ENCODE data around the gene ZFAND3.

ZFAND3 gene

GRCh38 chr6:38025451-38025850 lies 205.9 kb downstream of the ZFAND3 start:
- Histone ChIP-seq H2BK5ac (ENCODE audit: low read length) (no peak overlapping the region), H3K79me1 (ENCODE audit: low read length) (peaks cover 11% of the 10 kb centered on the region), H4K8ac (ENCODE audit: low read depth, low read length) (no peak overlapping the region), H3K56ac (ENCODE audit: low read length) (no peak overlapping the region), H4K5ac (ENCODE audit: low read length) (no peak overlapping the region), H3K18ac (ENCODE audit: low read length) (no peak overlapping the region), H3K36me3 (ENCODE audit: control insufficient read depth, insufficient read depth, low read length) (no peaks in the 10 kb centered on the region), H2AK5ac (ENCODE audit: low read length) (no peak overlapping the region), H3K9ac (ENCODE audit: low read length) (no peak overlapping the region), H3K23ac (ENCODE audit: low read length) (no peak overlapping the region), H3K4ac (ENCODE audit: low read depth, low read length) (no peak overlapping the region), H2BK15ac (replicated peaks; ENCODE audit: low read depth) (no peak overlapping the region), H3K4me1 (ENCODE audit: control insufficient read depth, low read depth, low read length) (peaks cover 3% of the 10 kb centered on the region), H3K27me3 (ENCODE audit: insufficient read depth, low read length, poor library complexity) (no peaks in the 10 kb centered on the region), H3K4me3 (ENCODE audit: low read length) (no peak overlapping the region), H2BK120ac (ENCODE audit: low read depth, low read length) (no peak overlapping the region), H3K27ac (ENCODE audit: low read depth, low read length) (no peak overlapping the region), H3K79me2 (ENCODE audit: control insufficient read depth, insufficient read depth, low read length) (no peaks in the 10 kb centered on the region), H3K4me2 (ENCODE audit: low read length) (no peak overlapping the region)
- no peak for DNase-seq

DNA sequence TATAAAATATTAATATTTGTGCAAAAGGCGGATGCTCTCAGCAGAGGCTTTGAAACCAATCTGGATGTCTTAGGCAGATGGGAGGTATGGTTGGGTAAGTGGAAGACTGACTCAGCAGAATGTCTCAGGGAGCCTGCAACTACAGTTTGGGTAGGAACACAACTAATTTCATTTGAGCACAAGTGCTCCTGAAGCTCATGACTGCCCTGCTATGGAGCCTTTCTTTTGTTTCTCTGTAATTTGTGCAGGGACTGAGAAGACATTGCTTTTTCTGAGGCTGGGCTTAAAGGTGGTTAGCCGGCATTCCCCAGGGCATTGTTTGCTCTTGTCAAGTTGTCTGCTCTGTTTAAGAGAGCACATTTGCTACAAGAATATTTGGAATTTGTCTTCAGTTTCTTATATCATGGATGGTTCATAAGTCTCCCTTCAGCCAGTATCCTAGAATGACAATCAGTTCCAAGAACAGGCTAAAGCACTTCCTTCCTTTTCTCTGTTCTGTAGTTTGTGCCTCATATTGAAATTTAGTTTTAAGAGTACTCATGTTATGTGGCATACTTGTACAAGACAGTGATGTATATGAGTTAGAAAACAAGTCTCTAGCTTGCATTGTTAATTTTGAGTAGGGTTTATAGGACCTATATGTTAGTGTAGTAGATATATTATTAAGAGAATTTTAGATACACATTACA lies 208.3 kb downstream of the ZFAND3 start:
- no peaks in the 10 kb centered on the region for H3K27me3 ChIP-seq (ENCODE audit: insufficient read depth, low read length, poor library complexity)
- H4K8ac ChIP-seq (ENCODE audit: low read depth, low read length): no peak overlapping the region
- H2BK120ac ChIP-seq (ENCODE audit: low read depth, low read length): no peak overlapping the region
- peak; percentile 39 for DNase-seq
- no peak overlapping the region for H2BK15ac ChIP-seq (replicated peaks; ENCODE audit: low read depth)
- H3K56ac ChIP-seq (ENCODE audit: low read length): peak overlapping the region; percentile 1
- WGBS (ENCODE audit: extremely low coverage, insufficient coverage, low lambda C conversion rate): no CpG with 5 or more reads among the region's 2 CpGs
- no peak overlapping the region for H2AK5ac ChIP-seq (ENCODE audit: low read length)
- H3K9ac ChIP-seq (ENCODE audit: low read length): no peak overlapping the region
- no peak overlapping the region for H3K4me3 ChIP-seq (ENCODE audit: low read length)
- no peak overlapping the region for H4K5ac ChIP-seq (ENCODE audit: low read length)
- no peak overlapping the region for H3K23ac ChIP-seq (ENCODE audit: low read length)
- H3K79me1 ChIP-seq (ENCODE audit: low read length): peaks cover 10% of the 10 kb centered on the region
- H3K18ac ChIP-seq (ENCODE audit: low read length): peak overlapping the region; percentile 6
- no peaks in the 10 kb centered on the region for H3K79me2 ChIP-seq (ENCODE audit: control insufficient read depth, insufficient read depth, low read length)
- no peak overlapping the region for H3K4me2 ChIP-seq (ENCODE audit: low read length)
- no peak overlapping the region for H2BK5ac ChIP-seq (ENCODE audit: low read length)
- H3K4me1 ChIP-seq (ENCODE audit: control insufficient read depth, low read depth, low read length): peaks cover 3% of the 10 kb centered on the region
- H3K36me3 ChIP-seq (ENCODE audit: control insufficient read depth, insufficient read depth, low read length): no peaks in the 10 kb centered on the region
- H3K4ac ChIP-seq (ENCODE audit: low read depth, low read length): no peak overlapping the region
- no peak overlapping the region for H3K27ac ChIP-seq (ENCODE audit: low read depth, low read length)

GRCh38 chr6:38030380-38030779 lies 210.9 kb downstream of the ZFAND3 start:
- Histone ChIP-seq H3K4me2 (ENCODE audit: low read length) (no peak overlapping the region), H3K79me1 (ENCODE audit: low read length) (peaks cover 8% of the 10 kb centered on the region), H3K9ac (ENCODE audit: low read length) (no peak overlapping the region), H3K18ac (ENCODE audit: low read length) (no peak overlapping the region), H3K56ac (ENCODE audit: low read length) (no peak overlapping the region), H3K27ac (ENCODE audit: low read depth, low read length) (no peak overlapping the region), H3K23ac (ENCODE audit: low read length) (no peak overlapping the region), H4K8ac (ENCODE audit: low read depth, low read length) (no peak overlapping the region), H2BK5ac (ENCODE audit: low read length) (no peak overlapping the region), H2BK15ac (replicated peaks; ENCODE audit: low read depth) (no peak overlapping the region), H3K4me1 (ENCODE audit: control insufficient read depth, low read depth, low read length) (peaks cover 3% of the 10 kb centered on the region), H2BK120ac (ENCODE audit: low read depth, low read length) (no peak overlapping the region), H3K4ac (ENCODE audit: low read depth, low read length) (no peak overlapping the region), H2AK5ac (ENCODE audit: low read length) (no peak overlapping the region), H3K79me2 (ENCODE audit: control insufficient read depth, insufficient read depth, low read length) (no peaks in the 10 kb centered on the region), H3K36me3 (ENCODE audit: control insufficient read depth, insufficient read depth, low read length) (no peaks in the 10 kb centered on the region), H4K5ac (ENCODE audit: low read length) (no peak overlapping the region), H3K4me3 (ENCODE audit: low read length) (no peak overlapping the region), H3K27me3 (ENCODE audit: insufficient read depth, low read length, poor library complexity) (no peaks in the 10 kb centered on the region)
- no peak for DNase-seq

DNA sequence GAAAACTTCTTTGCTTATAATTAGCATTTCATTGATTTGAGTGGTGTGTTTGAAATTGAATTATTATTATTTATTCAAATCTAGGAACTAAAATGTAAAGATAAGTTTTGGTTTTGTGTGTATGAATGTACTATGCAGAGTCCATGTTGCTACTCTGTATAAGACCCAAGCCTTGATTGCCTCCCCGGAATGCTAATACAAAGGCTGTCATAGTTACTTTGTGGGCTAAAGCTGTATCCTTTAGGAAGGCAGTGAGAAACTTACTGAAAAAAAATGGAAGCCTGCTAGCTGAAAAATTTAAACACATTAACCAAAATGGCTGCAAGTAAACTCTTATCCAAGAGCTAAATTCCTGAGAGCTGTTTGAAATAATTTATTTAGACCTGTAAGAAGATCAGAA lies 213.3 kb downstream of the ZFAND3 start:
- Histone ChIP-seq H3K18ac (ENCODE audit: low read length) (no peak overlapping the region), H4K5ac (ENCODE audit: low read length) (no peak overlapping the region), H3K23ac (ENCODE audit: low read length) (no peak overlapping the region), H3K4me1 (ENCODE audit: control insufficient read depth, low read depth, low read length) (peaks cover 2% of the 10 kb centered on the region), H3K4me2 (ENCODE audit: low read length) (no peak overlapping the region), H2AK5ac (ENCODE audit: low read length) (no peak overlapping the region), H3K27ac (ENCODE audit: low read depth, low read length) (no peak overlapping the region), H3K4me3 (ENCODE audit: low read length) (no peak overlapping the region), H3K79me2 (ENCODE audit: control insufficient read depth, insufficient read depth, low read length) (no peaks in the 10 kb centered on the region), H2BK5ac (ENCODE audit: low read length) (no peak overlapping the region), H3K79me1 (ENCODE audit: low read length) (peaks cover 10% of the 10 kb centered on the region), H3K27me3 (ENCODE audit: insufficient read depth, low read length, poor library complexity) (no peaks in the 10 kb centered on the region), H3K56ac (ENCODE audit: low read length) (no peak overlapping the region), H3K9ac (ENCODE audit: low read length) (no peak overlapping the region), H4K8ac (ENCODE audit: low read depth, low read length) (no peak overlapping the region), H2BK120ac (ENCODE audit: low read depth, low read length) (no peak overlapping the region), H2BK15ac (replicated peaks; ENCODE audit: low read depth) (no peak overlapping the region), H3K36me3 (ENCODE audit: control insufficient read depth, insufficient read depth, low read length) (no peaks in the 10 kb centered on the region), H3K4ac (ENCODE audit: low read depth, low read length) (no peak overlapping the region)
- no CpG with 5 or more reads among the region's 1 CpG for WGBS (ENCODE audit: extremely low coverage, insufficient coverage, low lambda C conversion rate)
- DNase-seq: no peak

- Histone ChIP-seq H4K5ac (ENCODE audit: low read length) (no peak overlapping the region), H3K79me1 (ENCODE audit: low read length) (peaks cover 6% of the 10 kb centered on the region), H2BK5ac (ENCODE audit: low read length) (no peak overlapping the region), H3K4ac (ENCODE audit: low read depth, low read length) (no peak overlapping the region), H2BK120ac (ENCODE audit: low read depth, low read length) (no peak overlapping the region), H3K9ac (ENCODE audit: low read length) (no peak overlapping the region), H3K4me2 (ENCODE audit: low read length) (no peak overlapping the region), H3K23ac (ENCODE audit: low read length) (no peak overlapping the region), H3K27me3 (ENCODE audit: insufficient read depth, low read length, poor library complexity) (no peaks in the 10 kb centered on the region), H3K18ac (ENCODE audit: low read length) (no peak overlapping the region), H3K4me3 (ENCODE audit: low read length) (no peak overlapping the region), H2BK15ac (replicated peaks; ENCODE audit: low read depth) (no peak overlapping the region), H2AK5ac (ENCODE audit: low read length) (no peak overlapping the region), H3K36me3 (ENCODE audit: control insufficient read depth, insufficient read depth, low read length) (no peaks in the 10 kb centered on the region), H3K56ac (ENCODE audit: low read length) (no peak overlapping the region), H3K79me2 (ENCODE audit: control insufficient read depth, insufficient read depth, low read length) (no peaks in the 10 kb centered on the region), H4K8ac (ENCODE audit: low read depth, low read length) (no peak overlapping the region), H3K27ac (ENCODE audit: low read depth, low read length) (no peak overlapping the region), H3K4me1 (ENCODE audit: control insufficient read depth, low read depth, low read length) (no peaks in the 10 kb centered on the region)
- DNase-seq: no peak
- no CpG with 5 or more reads among the region's 1 CpG for WGBS (ENCODE audit: extremely low coverage, insufficient coverage, low lambda C conversion rate)
Observed at GRCh38 chr6:38033442-38033982, 214.0 kb downstream of the ZFAND3 start.

Data from mesendoderm (in vitro differentiated cells).